PC-3 (cell line): ENCODE measurements around the gene CNTN4.

Experiments used
- CTCF ChIP-seq: fragments of 300-600 bp; sonication (generic); conservative IDR thresholded peaks from 2 replicates; pipeline ENCODE4 v1.5.1; 2017; ENCODE audit warnings: antibody characterized with exemption, low read depth, mild to moderate bottlenecking, low read length
- EZH2 ChIP-seq: fragments of 300-600 bp; sonication (generic); IDR thresholded peaks from one replicate; pipeline ENCODE4 v1.6.1; 2017; ENCODE audit warnings: antibody characterized with exemption, mild to moderate bottlenecking, low read length; ENCODE audit not compliant: unreplicated experiment
- EZH2phosphoT487 ChIP-seq: fragments of 300-600 bp; sonication (generic); IDR thresholded peaks from 2 replicates; pipeline ENCODE4 v1.6.1; 2018; ENCODE audit warnings: mild to moderate bottlenecking, antibody characterized with exemption, low read length, borderline replicate concordance

- TF ChIP-seq CTCF (no peak), EZH2 (no peak), EZH2phosphoT487 (no peak)
These were observed 929.4 kb downstream of the CNTN4 start for GRCh38 chr3:3027976-3028567.
